ENCODE data around the gene UGDH. TPM values are rescaled to one million over a fixed set of nuclear protein-coding genes. Genes with fewer than 3 reads are reported as not detected.
A peak's percentile ranks its signal among the peaks of the same experiment; 100 is the strongest.

Gene UGDH
- total RNA-seq, 4 donors from 2014 or later: 293 to 849 (median 479) TPM

DNA sequence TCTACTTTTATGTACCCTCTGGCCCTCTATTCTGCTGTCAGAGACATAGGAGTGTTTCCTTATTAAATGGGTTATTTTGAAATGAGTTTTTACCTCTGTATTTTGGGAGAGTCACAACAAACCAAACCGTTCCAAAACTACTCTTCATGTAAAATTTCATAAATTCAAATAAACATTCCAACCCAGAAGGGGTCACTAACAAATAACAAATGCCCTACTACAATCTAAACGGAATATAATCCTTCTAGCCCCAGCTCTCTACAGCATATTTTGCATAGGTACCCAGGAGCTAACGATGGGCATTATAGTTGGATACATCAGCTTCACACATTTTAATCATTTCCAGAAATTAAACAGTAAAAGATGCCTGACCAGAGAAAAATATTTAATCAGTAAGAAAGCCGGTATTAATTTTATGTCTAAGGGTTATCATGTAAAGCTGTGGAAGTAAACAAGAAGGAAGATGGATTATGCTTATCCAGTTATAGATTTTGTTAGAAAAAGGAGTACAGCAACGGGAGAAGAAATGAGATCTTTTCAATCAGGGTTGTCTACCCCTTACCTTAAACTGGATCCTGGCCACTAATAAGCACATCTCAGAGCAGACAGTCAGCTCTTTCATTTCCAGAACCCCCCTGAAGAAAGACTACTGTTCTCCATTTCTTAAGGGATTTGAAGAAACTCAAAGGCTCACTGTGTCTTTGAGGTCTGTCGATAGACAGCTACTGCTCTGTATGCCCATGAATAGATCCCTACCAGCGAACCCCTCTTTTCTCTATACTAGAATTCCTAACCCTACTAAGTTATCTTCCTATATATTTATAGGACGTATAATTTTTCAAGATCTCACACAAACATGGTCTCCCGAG is 1.2 kb downstream of the UGDH start:
- peak overlapping the region; percentile 93 to 97 (median 96) for H3K27ac ChIP-seq
- in situ Hi-C loops (cut with MboI; ENCODE audit: low pct_ligation_motif_present in 1 of 4, low pct_unique_long_range_greater_than_20kb in 1 of 4, low sequenced_read_pairs in 3 of 4): loop anchor here in 1 of 4 donors (5.0 kb wide), 1 partner anchor 111 kb away; the partner anchor contains the start of gene SMIM14
- H3K4me1 ChIP-seq: peaks cover 7 to 56% (median 25%) of the 10 kb centered on the region in 4 donors
- 14 to 22% methylated on average over 7 to 9 of the region's 9 CpGs for WGBS, 2 donors (ENCODE audit: low coverage in 1 of 2)
- H3K9me3 ChIP-seq: no peaks in the 10 kb centered on the region
- peak overlapping the region; percentile 85 to 94 (median 88) for H3K4me3 ChIP-seq
- TF ChIP-seq POLR2AphosphoS5 (IDR thresholded peaks at IDR 0.05): no peak
- TF ChIP-seq, protein P1, sequence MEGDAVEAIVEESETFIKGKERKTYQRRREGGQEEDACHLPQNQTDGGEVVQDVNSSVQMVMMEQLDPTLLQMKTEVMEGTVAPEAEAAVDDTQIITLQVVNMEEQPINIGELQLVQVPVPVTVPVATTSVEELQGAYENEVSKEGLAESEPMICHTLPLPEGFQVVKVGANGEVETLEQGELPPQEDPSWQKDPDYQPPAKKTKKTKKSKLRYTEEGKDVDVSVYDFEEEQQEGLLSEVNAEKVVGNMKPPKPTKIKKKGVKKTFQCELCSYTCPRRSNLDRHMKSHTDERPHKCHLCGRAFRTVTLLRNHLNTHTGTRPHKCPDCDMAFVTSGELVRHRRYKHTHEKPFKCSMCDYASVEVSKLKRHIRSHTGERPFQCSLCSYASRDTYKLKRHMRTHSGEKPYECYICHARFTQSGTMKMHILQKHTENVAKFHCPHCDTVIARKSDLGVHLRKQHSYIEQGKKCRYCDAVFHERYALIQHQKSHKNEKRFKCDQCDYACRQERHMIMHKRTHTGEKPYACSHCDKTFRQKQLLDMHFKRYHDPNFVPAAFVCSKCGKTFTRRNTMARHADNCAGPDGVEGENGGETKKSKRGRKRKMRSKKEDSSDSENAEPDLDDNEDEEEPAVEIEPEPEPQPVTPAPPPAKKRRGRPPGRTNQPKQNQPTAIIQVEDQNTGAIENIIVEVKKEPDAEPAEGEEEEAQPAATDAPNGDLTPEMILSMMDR (IDR thresholded peaks at IDR 0.05): no peak
- no peak for TF ChIP-seq POLR2A (IDR thresholded peaks at IDR 0.05)
- no peak for TF ChIP-seq EP300 (IDR thresholded peaks at IDR 0.05; ENCODE audit: low read depth)
- H3K36me3 ChIP-seq: peaks cover 0 to 3% (median 0%) of the 10 kb centered on the region in 4 donors
- intact Hi-C loops (cut with DNase I; ENCODE audit: low total_unique reads): loop anchor here (5.0 kb wide), 1 partner anchor 111 kb away; the partner anchor contains the start of gene SMIM14
- DNase-seq: no peak
- no peaks in the 10 kb centered on the region for H3K27me3 ChIP-seq

- Histone ChIP-seq H3K4me1 (peaks cover 7 to 51% (median 24%) of the 10 kb centered on the region in 4 donors), H3K36me3 (peaks cover 0 to 16% (median 5%) of the 10 kb centered on the region in 4 donors), H3K9me3 (no peaks in the 10 kb centered on the region), H3K27me3 (no peaks in the 10 kb centered on the region), H3K27ac (peak overlapping the region in 2 of 4 donors; percentile 29 to 33), H3K4me3 (peak overlapping the region in 3 of 4 donors; percentile 85 to 94 (median 86))
- intact Hi-C loops (cut with DNase I; ENCODE audit: low total_unique reads): no loop called here
- no peak for DNase-seq
- in situ Hi-C loops (cut with MboI; ENCODE audit: low pct_ligation_motif_present in 1 of 4, low pct_unique_long_range_greater_than_20kb in 1 of 4, low sequenced_read_pairs in 3 of 4): no loop called here
- 71 to 86% methylated on average over 4 to 7 of the region's 7 CpGs for WGBS, 2 donors (ENCODE audit: low coverage in 1 of 2)
- TF ChIP-seq POLR2AphosphoS5 (IDR thresholded peaks at IDR 0.05): no peak
- no peak for TF ChIP-seq POLR2A (IDR thresholded peaks at IDR 0.05)
- no peak for TF ChIP-seq EP300 (IDR thresholded peaks at IDR 0.05; ENCODE audit: low read depth)
- TF ChIP-seq, protein P1 (IDR thresholded peaks at IDR 0.05): no peak
These were observed 2.9 kb downstream of the UGDH start for GRCh38 chr4:39524161-39524957.

GRCh38 chr4:39522068-39522467 is 5.2 kb downstream of the UGDH start:
- H3K9me3 ChIP-seq: no peaks in the 10 kb centered on the region

More at GRCh38 chr4:39522068-39522467, 5.2 kb downstream of the UGDH start:
- DNase-seq: no peak
- H3K27me3 ChIP-seq: no peaks in the 10 kb centered on the region
- no peak for TF ChIP-seq POLR2A (IDR thresholded peaks at IDR 0.05)
- no peak for TF ChIP-seq EP300 (IDR thresholded peaks at IDR 0.05; ENCODE audit: low read depth)
- TF ChIP-seq POLR2AphosphoS5 (IDR thresholded peaks at IDR 0.05): no peak
- TF ChIP-seq, protein P1 (IDR thresholded peaks at IDR 0.05): no peak
- in situ Hi-C loops (cut with MboI; ENCODE audit: low pct_ligation_motif_present in 1 of 4, low pct_unique_long_range_greater_than_20kb in 1 of 4, low sequenced_read_pairs in 3 of 4) (no loop called here), intact Hi-C loops (cut with DNase I; ENCODE audit: low total_unique reads) (no loop called here)
- H3K27ac ChIP-seq: peak overlapping the region in 2 of 4 donors; percentile 38 to 55
- peaks cover 0 to 44% (median 10%) of the 10 kb centered on the region in 4 donors for H3K4me1 ChIP-seq
- H3K36me3 ChIP-seq: peaks cover 0 to 17% (median 5%) of the 10 kb centered on the region in 4 donors
- H3K4me3 ChIP-seq: no peak overlapping the region
- WGBS, 2 donors (ENCODE audit: low coverage in 1 of 2): 46 to 87% methylated on average over 2 of the region's 2 CpGs

Measured in transverse colon (tissue), 4 donors.